ENCODE data around the gene ARHGEF7.

DNA sequence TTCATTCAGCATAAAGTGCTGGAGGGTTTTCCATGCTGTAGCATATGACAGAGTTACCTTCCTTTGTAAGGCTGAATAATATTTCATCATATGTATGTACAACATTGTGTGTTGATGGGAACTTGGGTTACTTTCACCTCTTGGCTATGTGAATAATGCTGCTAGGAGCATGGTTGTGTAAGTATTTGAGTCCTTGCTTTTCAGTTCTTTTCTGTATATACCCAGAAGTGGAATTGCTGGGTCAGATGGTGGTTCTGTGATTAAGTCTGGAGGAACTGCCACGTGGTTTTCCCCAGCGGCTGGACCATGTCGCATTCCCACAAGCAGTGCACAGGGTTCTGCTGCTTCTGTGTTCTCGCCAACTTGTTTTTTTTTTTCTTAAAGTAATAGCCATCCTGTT lies 104.2 kb downstream of the ARHGEF7 start:
- TF ChIP-seq, protein P1, sequence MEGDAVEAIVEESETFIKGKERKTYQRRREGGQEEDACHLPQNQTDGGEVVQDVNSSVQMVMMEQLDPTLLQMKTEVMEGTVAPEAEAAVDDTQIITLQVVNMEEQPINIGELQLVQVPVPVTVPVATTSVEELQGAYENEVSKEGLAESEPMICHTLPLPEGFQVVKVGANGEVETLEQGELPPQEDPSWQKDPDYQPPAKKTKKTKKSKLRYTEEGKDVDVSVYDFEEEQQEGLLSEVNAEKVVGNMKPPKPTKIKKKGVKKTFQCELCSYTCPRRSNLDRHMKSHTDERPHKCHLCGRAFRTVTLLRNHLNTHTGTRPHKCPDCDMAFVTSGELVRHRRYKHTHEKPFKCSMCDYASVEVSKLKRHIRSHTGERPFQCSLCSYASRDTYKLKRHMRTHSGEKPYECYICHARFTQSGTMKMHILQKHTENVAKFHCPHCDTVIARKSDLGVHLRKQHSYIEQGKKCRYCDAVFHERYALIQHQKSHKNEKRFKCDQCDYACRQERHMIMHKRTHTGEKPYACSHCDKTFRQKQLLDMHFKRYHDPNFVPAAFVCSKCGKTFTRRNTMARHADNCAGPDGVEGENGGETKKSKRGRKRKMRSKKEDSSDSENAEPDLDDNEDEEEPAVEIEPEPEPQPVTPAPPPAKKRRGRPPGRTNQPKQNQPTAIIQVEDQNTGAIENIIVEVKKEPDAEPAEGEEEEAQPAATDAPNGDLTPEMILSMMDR (conservative IDR thresholded peaks at IDR 0.05): no peak
- no peak for TF ChIP-seq ZFX (IDR thresholded peaks at IDR 0.05)

Measured in C4-2B (cell line).